ENCODE measurements around the gene BBS5. TPM values are rescaled to one million over a fixed set of nuclear protein-coding genes. Genes with fewer than 3 reads are reported as not detected.
A peak's percentile ranks its signal among the peaks of the same experiment; 100 is the strongest.
"Not testable (repeated sequence)": the region's sequence is repeated elsewhere in the genome, so short reads cannot be mapped to it uniquely, and the experiment has no call there.

BBS5 gene
- total RNA-seq, 4 donors from 2014 or later, result 6.9 to 16.2 (median 8.6) TPM

DNA sequence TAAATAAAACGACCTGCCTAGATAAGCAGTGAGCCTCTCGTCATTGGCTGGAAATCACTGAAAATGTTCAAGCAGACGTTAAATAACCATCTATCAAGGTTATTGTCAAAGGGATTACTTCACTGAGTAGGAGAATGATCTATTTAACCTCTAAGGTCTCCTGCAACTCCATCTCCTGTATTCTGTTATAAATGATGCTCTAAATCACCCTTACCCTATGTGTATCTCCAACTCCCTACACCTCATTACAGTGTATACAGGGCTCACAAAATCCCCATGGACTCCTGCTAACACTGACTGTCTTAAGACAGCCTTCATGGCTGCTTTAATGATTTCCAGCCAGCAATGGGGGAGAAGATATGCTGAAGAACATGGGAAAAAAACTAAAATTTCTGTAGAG, 31.0 kb upstream of the BBS5 start:
- no peaks in the 10 kb centered on the region for H3K9me3 ChIP-seq
- no peak for TF ChIP-seq POLR2AphosphoS5 (IDR thresholded peaks at IDR 0.05)
- TF ChIP-seq, protein P1, sequence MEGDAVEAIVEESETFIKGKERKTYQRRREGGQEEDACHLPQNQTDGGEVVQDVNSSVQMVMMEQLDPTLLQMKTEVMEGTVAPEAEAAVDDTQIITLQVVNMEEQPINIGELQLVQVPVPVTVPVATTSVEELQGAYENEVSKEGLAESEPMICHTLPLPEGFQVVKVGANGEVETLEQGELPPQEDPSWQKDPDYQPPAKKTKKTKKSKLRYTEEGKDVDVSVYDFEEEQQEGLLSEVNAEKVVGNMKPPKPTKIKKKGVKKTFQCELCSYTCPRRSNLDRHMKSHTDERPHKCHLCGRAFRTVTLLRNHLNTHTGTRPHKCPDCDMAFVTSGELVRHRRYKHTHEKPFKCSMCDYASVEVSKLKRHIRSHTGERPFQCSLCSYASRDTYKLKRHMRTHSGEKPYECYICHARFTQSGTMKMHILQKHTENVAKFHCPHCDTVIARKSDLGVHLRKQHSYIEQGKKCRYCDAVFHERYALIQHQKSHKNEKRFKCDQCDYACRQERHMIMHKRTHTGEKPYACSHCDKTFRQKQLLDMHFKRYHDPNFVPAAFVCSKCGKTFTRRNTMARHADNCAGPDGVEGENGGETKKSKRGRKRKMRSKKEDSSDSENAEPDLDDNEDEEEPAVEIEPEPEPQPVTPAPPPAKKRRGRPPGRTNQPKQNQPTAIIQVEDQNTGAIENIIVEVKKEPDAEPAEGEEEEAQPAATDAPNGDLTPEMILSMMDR (IDR thresholded peaks at IDR 0.05), result no peak
- TF ChIP-seq EP300 (IDR thresholded peaks at IDR 0.05), result no peak
- TF ChIP-seq POLR2A (IDR thresholded peaks at IDR 0.05), result no peak
- H3K4me3 ChIP-seq, result no peak overlapping the region
- H3K36me3 ChIP-seq, result no peaks in the 10 kb centered on the region
- WGBS, 2 donors (ENCODE audit: low coverage in 1 of 2), result 24 to 29% methylated on average over 2 to 3 of the region's 3 CpGs
- no peak overlapping the region for H3K27ac ChIP-seq
- ATAC-seq, result no peak
- no peaks in the 10 kb centered on the region for H3K27me3 ChIP-seq
- H3K4me1 ChIP-seq, result no peaks in the 10 kb centered on the region

DNA sequence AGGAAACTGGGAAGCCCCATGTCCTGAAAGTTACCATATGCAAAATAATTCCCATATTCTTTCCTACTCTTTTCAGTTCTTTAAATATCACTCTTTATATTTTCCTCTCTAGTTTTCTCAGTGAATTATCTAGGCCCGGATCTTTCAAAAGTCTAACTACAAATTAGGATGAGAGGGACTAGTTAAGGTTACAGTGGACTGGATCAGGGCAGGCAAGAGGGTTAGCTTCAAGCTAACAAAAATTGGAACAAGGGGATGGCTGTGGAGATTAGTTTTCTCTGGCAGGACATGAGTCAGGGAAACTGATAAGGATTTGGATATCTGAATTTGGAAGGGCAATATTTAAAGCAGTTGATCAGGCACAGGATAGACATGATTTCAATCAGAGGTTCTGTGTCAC, 30.4 kb upstream of the BBS5 start:
- no peak overlapping the region for H3K27ac ChIP-seq
- H3K4me3 ChIP-seq, result no peak overlapping the region
- no peaks in the 10 kb centered on the region for H3K27me3 ChIP-seq
- TF ChIP-seq POLR2A (IDR thresholded peaks at IDR 0.05) (no peak), POLR2AphosphoS5 (IDR thresholded peaks at IDR 0.05) (no peak)
- H3K9me3 ChIP-seq, result no peaks in the 10 kb centered on the region
- ATAC-seq, result no peak
- H3K4me1 ChIP-seq, result no peaks in the 10 kb centered on the region
- whole genome bisulfite sequencing, 2 donors (ENCODE audit: low coverage in 1 of 2), result 67 to 88% methylated on average over 1 of the region's 1 CpG
- H3K36me3 ChIP-seq, result no peaks in the 10 kb centered on the region

DNA sequence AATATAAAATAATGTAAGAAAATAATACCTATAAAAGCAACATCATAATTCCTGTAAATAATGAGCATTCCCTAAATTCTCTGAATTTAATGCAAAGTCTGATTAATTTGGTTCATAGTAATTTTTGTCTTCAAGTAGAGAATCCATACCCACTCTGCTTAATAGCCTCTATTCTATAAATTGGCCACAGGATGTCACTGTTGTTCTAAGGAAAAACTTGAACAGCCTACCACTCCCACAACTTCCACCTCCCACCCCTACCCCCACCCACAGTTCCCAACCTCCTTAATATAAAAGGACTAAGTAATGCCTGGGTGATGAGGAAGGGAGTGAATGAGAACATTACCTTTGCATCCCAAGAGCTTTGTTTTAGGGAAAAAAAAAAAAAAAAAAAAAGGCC, 27.2 kb upstream of the BBS5 start:
- no peak for ATAC-seq

DNA sequence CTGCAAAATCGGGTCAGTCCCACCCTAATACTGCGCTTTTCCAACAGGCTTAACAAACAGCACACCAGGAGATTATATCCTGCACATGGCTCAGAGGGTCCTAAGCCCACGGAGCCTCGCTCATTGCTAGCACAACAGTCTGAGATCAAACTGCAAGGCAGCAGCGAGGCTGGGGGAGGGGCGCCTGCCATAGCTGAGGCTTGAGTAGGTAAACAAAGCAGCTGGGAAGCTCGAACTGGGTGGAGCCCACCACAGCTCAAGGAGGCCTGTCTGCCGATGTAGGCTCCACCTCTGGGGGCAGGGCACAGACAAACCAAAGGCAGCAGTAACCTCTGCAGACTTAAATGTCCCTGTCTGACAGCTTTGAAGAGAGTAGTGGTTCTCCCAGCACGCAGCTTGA, 26.2 kb upstream of the BBS5 start:
- H3K36me3 ChIP-seq, ATAC-seq, H3K9me3 ChIP-seq, H3K4me1 ChIP-seq, H3K4me3 ChIP-seq, H3K27me3 ChIP-seq, H3K27ac ChIP-seq: not testable (repeated sequence)
- WGBS, 2 donors (ENCODE audit: low coverage in 1 of 2), result 80% methylated on average over 1 of the region's 9 CpGs; no CpG with 5 or more reads in 1 of the 2 donors

More for the DNA sequence above, 27.2 kb upstream of the BBS5 start:
- H3K4me1 ChIP-seq, result no peaks in the 10 kb centered on the region
- H3K9me3 ChIP-seq, result no peaks in the 10 kb centered on the region
- H3K4me3 ChIP-seq, result no peak overlapping the region
- TF ChIP-seq POLR2AphosphoS5 (IDR thresholded peaks at IDR 0.05) (no peak), EP300 (IDR thresholded peaks at IDR 0.05) (no peak)
- TF ChIP-seq, protein P1 (IDR thresholded peaks at IDR 0.05), result peak; percentile 6 to 43 (median 18)
- no peaks in the 10 kb centered on the region for H3K36me3 ChIP-seq
- H3K27ac ChIP-seq, result no peak overlapping the region
- no peaks in the 10 kb centered on the region for H3K27me3 ChIP-seq

DNA sequence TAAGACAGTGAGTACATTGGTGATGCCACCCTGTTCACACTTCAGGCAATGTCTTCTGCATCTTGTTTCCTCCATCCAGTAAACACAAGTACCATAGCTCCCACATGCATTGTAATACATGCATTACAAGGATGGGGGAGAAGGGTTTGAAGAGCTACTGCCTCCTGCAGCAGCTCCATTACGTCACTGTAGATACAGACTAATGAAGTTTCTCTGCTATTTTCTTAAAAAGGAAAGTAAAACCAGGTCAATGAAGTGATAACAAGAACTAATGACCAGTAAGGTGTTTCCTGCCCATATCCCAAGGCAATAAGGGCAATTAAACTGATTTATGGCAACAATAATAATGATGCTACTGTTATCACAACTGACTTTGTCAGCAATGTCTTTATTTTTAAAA, 18.2 kb upstream of the BBS5 start:
- ATAC-seq, result no peak
- Histone ChIP-seq H3K4me3 (no peak overlapping the region), H3K4me1 (peaks cover 0 to 15% (median 0%) of the 10 kb centered on the region in 3 donors), H3K36me3 (no peaks in the 10 kb centered on the region), H3K27ac (no peak overlapping the region), H3K9me3 (no peaks in the 10 kb centered on the region), H3K27me3 (no peaks in the 10 kb centered on the region)
- TF ChIP-seq, protein P1 (IDR thresholded peaks at IDR 0.05), result no peak
- TF ChIP-seq POLR2A (IDR thresholded peaks at IDR 0.05) (no peak), EP300 (IDR thresholded peaks at IDR 0.05) (no peak), POLR2AphosphoS5 (IDR thresholded peaks at IDR 0.05) (no peak)
- WGBS, 2 donors (ENCODE audit: low coverage in 1 of 2), result 75 to 78% methylated on average over 1 of the region's 1 CpG

DNA sequence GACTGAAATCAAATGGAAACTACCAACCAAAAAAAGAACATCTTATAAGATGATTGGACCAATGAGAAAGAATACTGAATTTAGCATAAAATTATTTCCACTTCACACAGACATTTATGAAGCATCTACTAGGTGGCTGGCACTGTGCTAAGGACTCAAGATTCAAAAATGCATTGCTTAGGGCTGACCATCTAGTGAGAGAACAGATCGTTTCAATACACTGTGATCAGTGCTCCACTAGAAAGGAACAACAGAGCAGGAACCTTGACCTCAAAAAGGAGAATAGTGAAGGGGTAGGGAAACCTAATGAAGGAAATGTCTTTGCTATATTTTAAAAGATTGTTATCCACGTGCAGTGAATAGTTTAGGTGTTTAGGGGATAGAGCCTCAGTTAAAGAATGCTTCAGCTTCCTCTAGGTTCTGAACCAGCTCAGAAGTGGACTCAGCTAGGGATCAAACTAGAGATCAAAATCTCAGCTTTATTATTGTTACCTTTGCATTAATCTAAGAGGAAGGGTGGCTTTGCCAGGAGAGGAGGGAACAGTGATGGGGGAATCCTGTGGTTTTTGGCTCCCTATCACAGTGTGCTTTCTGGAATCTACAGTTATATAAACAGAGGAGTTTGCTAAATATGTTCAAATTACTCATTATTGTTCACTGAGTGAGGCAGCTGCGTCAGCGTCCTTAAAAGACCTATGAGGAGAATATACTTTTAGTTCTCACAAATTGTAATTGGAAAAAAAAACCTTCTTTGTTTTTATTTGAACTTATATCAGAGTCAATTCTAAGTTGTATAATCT, 16.2 kb upstream of the BBS5 start:
- Histone ChIP-seq H3K36me3 (no peaks in the 10 kb centered on the region), H3K27me3 (no peaks in the 10 kb centered on the region), H3K27ac (peak overlapping the region in 1 of 4 donors; percentile 19), H3K9me3 (no peaks in the 10 kb centered on the region), H3K4me1 (peaks cover 0 to 15% (median 0%) of the 10 kb centered on the region in 3 donors), H3K4me3 (no peak overlapping the region)
- TF ChIP-seq EP300 (IDR thresholded peaks at IDR 0.05) (no peak), POLR2A (IDR thresholded peaks at IDR 0.05) (no peak), POLR2AphosphoS5 (IDR thresholded peaks at IDR 0.05) (no peak)
- TF ChIP-seq, protein P1 (IDR thresholded peaks at IDR 0.05), result no peak
- 19 to 22% methylated on average over 4 of the region's 4 CpGs for WGBS, 2 donors (ENCODE audit: low coverage in 1 of 2)
- no peak for ATAC-seq
